HFFc6 (cell line): ENCODE results near the gene ZIC1. TPM values are rescaled to one million over a fixed set of nuclear protein-coding genes. Genes with fewer than 3 reads are reported as not detected.
A peak's percentile ranks its signal among the peaks of the same experiment; 100 is the strongest.

Experiments
- DNase-seq: peaks from one replicate; pipeline ENCODE4 v3.0.0-alpha.2; 2018
- H3K27ac Mint-ChIP-seq: 2 replicates; pipeline ENCODE4 v1.8.0; 2020; ENCODE audit warnings: mild to moderate bottlenecking, mixed read lengths
- H3K27me3 Mint-ChIP-seq: 2 replicates; pipeline ENCODE4 v1.8.0; 2021; ENCODE audit warnings: mild to moderate bottlenecking, moderate library complexity, mixed read lengths; ENCODE audit not compliant: insufficient read depth
- H3K36me3 Mint-ChIP-seq: 2 replicates; pipeline ENCODE4 v1.8.0; 2021; ENCODE audit warnings: low read depth, mixed read lengths
- H3K4me1 Mint-ChIP-seq: 2 replicates; pipeline ENCODE4 v1.8.0; 2020; ENCODE audit warnings: low read depth, mixed read lengths
- H3K4me3 Mint-ChIP-seq: 2 replicates; pipeline ENCODE4 v1.8.0; 2020; ENCODE audit warnings: mild to moderate bottlenecking, moderate library complexity, mixed read lengths
- H3K9me3 Mint-ChIP-seq: 2 replicates; pipeline ENCODE4 v1.8.0; 2020; ENCODE audit warnings: mild to moderate bottlenecking, mixed read lengths
- CTCF ChIP-seq: fragments of 200-600 bp; sonication (generic); IDR thresholded peaks from 2 replicates; pipeline ENCODE4 v1.5.0; 2021; ENCODE audit warnings: antibody characterized with exemption, mild to moderate bottlenecking
- total RNA-seq, 6 experiments: library from RNA; stranded (reverse); fragmentation: NEBNext Ultra II Directional; extraction: Animal tissue kit (Norgen Biotek cat#: 25700); gene quantifications; 2 replicates in 1 of 6; 3 replicates in 5 of 6; pipeline ENCODE4 v1.2.3, GENCODE V29; 2021

Gene ZIC1
- total RNA-seq, 6 experiments from 2014 or later: 0.43 to 1.0 (median 0.57) TPM

GRCh38 chr3:147413686-147414389 is 4.7 kb downstream of the ZIC1 start:
- peaks cover 7% of the 10 kb centered on the region; the same call in 1 of the 2 replicates for H3K9me3 Mint-ChIP-seq
- peaks cover 34% of the 10 kb centered on the region for H3K27me3 Mint-ChIP-seq
- DNase-seq: no peak
- TF ChIP-seq CTCF: no peak
- H3K4me3 Mint-ChIP-seq: peak overlapping the region; percentile 86
- peaks cover 7% of the 10 kb centered on the region for H3K36me3 Mint-ChIP-seq
- no peak overlapping the region for H3K27ac Mint-ChIP-seq
- H3K4me1 Mint-ChIP-seq: peaks cover 32% of the 10 kb centered on the region

DNA sequence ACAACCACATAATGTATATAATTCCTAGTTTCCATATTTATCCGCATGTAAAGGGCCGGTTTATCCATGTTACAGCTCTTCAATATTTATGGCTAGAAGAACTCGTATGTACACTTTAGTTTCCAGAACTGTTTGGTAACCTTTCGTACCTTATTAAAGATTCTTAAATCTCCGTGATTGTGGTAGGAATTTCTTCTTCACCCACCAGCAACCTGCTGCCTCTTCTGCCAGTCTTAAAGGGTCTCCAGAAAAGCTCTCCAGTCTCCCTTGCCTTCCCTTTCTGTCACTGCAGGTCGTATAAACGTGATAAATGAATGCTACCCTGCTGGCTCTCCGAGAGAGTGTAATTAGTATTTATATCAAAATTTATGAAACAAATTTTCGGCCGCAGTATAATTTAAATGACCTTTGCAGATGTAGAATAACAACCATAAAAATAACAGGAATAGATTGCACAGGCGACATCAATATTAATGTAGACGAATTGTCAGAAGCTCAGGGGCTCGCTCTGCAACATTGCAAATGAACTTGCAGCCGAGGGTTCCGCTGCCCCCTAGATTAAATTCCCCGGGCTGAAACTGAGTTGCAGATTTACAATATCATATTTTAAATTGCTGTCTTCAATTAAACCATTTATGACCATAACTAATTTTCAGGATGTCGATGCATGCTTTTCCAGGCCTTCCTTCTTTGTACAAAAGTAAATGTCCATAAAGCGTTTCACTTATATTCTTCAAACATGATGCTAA is 5.4 kb downstream of the ZIC1 start:
- no peak for TF ChIP-seq CTCF
- no peak overlapping the region for H3K27ac Mint-ChIP-seq
- H3K36me3 Mint-ChIP-seq: peaks cover 5% of the 10 kb centered on the region; the same call in 1 of the 2 replicates
- peaks cover 4% of the 10 kb centered on the region; the same call in 1 of the 2 replicates for H3K9me3 Mint-ChIP-seq
- H3K27me3 Mint-ChIP-seq: peaks cover 28% of the 10 kb centered on the region
- no peak overlapping the region for H3K4me3 Mint-ChIP-seq
- DNase-seq: no peak
- H3K4me1 Mint-ChIP-seq: peaks cover 28% of the 10 kb centered on the region

DNA sequence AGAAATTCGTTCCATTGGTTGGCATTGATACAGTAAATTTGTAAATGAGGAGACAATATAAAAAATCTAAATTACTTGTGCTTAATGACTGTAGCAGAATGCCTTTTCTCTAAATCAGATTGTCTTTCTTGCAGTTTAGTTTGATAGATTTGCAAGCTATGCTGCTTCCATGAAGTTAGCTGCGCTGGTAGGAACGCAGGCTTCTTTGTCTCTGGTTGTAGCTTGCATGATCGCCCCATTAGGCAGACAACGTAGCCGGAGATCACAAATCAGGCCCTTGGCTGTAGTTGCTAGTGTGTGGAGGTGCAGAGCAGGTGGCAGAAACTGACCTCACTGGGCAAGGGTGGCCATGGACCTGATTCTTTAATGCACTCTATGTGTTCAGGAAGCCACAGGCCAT is 6.1 kb downstream of the ZIC1 start:
- Mint-ChIP-seq H3K4me1 (peaks cover 32% of the 10 kb centered on the region), H3K9me3 (peaks cover 4% of the 10 kb centered on the region; the same call in 1 of the 2 replicates), H3K36me3 (peaks cover 5% of the 10 kb centered on the region; the same call in 1 of the 2 replicates), H3K4me3 (no peak overlapping the region), H3K27me3 (peaks cover 35% of the 10 kb centered on the region), H3K27ac (no peak overlapping the region)
- no peak for TF ChIP-seq CTCF
- DNase-seq: no peak

DNA sequence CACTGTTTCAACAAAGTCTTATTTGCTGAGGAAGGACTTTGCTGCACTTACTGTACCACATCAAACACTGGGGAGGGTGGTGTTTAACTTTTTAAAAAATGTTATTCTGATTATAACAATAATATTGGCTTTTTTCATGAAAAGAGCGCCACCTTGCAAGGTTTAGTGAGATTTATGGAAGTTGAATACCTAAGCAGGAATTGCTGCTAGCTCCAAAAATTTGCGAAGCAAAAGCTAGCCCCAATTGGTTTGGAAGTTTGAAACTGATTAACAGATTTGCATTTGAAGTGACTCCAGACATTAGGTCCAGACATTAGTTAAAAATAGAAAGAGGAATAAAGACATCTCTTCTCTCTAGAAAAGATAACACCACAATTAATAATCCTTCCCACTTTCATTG is 6.7 kb downstream of the ZIC1 start:
- Mint-ChIP-seq H3K4me3 (no peak overlapping the region), H3K27ac (no peak overlapping the region), H3K27me3 (peaks cover 33% of the 10 kb centered on the region), H3K9me3 (peaks cover 4% of the 10 kb centered on the region; the same call in 1 of the 2 replicates), H3K36me3 (peaks cover 5% of the 10 kb centered on the region; the same call in 1 of the 2 replicates), H3K4me1 (peaks cover 28% of the 10 kb centered on the region)
- TF ChIP-seq CTCF: peak; percentile 63; the same call in 1 of the 2 replicates
- DNase-seq: no peak

DNA sequence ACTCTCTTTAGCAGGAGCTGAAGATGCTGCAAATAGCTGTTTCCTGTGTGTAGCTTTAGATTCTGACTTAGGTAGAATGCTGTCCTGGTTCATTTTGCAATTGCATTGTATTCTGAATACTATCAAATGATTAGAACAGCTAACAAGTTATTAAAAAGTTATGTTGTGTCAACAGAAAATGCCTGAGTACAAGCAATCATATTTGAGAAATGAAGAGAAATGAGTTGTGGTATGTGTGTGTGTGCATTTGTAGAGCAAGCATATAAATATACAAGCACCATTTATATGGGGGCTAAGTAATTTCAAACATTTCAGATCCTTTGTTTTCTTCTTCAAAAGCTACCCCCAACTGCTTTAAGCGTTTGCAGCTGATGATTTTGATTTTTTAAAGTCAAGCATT is 7.8 kb downstream of the ZIC1 start:
- no peak for DNase-seq
- no peaks in the 10 kb centered on the region; the same call in 1 of the 2 replicates for H3K9me3 Mint-ChIP-seq
- TF ChIP-seq CTCF: no peak
- H3K27ac Mint-ChIP-seq: no peak overlapping the region
- peaks cover 36% of the 10 kb centered on the region for H3K27me3 Mint-ChIP-seq
- H3K36me3 Mint-ChIP-seq: peaks cover 5% of the 10 kb centered on the region; the same call in 1 of the 2 replicates
- H3K4me3 Mint-ChIP-seq: no peak overlapping the region
- peaks cover 18% of the 10 kb centered on the region; the same call in 1 of the 2 replicates for H3K4me1 Mint-ChIP-seq
